NCI-H2196 (cell line): Measurements from ENCODE around the gene STXBP6.

Experiments
- DNase-seq: peaks from one replicate; lab custom pipeline; 2025; ENCODE audit not compliant: unreplicated experiment; lab: John Stamatoyannopoulos, UW

The STXBP6 gene

DNA sequence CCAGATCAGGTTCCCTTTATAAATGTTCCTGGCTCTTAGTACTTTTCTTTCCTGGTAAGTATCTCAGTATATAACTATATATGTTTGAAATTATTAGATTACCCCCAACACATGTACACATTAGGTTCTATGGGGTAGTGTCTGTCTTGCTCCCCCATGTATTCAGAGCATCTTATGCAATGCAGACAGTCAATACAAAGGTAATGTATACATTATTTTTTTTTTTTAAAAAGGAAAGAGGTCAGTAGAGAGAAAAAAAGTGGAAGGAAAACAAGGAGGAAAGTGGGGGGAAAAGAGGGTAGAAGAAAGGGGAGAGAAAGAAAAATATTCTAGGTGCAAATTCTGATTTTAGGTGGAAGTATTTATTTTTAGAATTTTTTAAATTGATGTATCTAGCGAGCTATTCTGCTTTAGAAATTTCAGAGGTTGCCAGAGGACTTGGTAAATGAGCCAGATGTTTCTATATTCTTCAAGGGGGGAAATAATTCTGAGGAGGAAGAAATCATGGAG, 157.9 kb downstream of the STXBP6 start:
- no peak for DNase-seq

DNA sequence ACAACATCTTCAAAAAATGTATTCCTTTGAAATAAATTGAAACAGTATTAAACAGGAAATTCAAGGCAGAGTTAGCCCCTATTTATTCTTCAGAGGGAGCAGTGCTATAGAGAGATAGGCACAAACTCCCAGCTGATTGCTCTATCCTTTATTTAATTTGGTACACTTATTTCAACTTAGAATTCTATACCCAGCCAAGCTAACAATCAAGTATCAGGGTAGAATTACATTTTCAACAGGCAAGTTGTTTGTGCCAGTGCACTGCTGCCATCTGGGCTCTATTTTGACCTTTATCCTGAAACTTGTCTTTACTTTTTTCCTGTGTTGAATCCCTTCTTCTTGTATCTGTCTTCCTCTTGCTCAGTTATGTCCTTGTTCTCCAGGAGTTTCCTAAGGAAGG, 159.2 kb downstream of the STXBP6 start:
- DNase-seq = no peak

DNA sequence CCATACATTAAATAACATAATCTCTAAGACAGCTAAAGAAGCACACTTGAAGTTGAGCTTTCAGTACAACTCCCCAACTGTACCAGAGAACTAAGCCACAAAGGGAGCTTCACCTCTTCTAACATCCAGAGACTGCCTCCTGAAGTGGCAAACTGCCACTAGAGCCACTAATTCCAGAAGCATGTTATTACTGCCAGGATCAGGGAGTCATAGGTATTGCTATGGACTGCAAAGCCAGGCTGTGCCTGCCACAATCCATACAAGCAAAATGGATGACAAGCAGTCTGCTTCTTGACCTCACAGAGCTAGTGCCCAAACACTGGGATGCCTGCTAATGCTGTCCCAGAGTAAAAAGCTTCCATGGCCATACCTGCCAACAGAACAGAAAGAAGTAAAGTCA, 160.1 kb downstream of the STXBP6 start:
- DNase-seq = no peak

- DNase-seq = no peak
These were observed 161.4 kb downstream of the STXBP6 start for GRCh38 chr14:24888532-24888931.

DNA sequence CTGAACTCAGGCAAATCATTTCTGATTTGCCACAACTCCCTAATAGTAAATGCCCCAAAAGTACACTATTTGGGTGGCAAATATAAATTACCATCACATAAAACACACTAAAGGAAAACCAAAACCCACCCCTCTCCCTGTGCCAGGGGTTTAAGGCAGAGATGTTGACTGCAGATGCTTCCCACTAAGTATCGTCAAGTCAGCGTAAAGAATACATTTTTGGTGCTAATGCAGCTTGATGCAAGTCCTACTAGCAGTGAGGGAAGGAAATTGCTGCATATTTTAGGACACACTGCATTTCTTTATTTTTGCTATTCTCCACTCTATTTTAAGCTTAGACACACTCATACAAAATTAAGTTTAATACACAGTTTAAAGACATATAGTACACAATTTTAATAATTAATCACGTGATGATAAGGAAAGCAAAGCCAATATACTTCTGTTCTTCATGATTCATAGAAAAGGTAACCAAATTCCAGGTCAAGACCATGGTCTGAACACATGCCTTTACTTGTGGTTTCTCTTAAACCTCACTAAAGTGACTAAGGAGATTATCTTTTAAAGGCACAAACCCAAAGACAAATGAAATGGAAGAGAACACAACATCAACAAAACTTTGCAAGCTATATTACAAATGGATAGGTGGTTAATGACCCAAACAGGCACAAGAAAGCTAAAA, 162.2 kb downstream of the STXBP6 start:
- no peak for DNase-seq

DNA sequence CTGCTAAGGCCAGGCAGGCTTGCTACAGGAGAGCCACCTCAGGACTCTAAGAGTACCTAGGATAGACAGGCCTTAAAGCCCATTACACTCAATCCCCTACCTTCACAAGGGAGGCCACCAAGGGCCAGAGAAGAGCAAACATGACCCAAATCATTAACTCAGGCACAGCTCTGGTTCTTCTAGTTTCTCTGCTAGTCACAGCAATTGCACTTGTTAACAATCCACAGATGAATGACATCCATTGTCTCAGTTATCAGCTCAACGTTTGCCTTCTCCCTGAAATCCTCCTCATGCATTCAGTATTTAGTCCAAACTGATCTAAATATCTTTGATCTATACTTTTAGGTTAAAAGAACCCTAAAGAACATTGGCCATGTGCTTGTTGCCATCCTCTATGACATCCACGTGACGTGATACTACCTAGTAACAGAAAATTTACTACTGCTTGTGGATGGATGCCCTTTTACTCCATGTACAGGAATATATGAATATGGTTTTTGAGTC, 164.5 kb downstream of the STXBP6 start:
- no peak for DNase-seq

DNA sequence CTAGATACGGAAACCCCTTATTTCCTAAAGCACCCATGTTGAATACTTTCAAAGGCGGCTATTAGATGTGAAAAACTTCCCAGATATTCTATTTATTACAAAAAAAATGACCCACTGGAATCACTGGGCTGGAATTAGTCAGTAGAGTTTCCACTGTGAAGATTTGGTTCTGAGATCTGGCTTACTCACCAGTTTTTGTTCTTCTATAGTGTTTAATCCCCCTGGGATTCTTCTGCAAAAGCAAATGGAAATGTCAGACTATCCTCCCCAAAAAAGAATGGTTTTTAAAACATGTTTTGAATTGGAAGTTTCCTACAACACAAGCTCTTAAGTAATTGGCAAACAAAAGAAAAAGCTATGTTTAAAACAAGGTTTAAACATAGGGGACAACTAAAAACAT, 166.4 kb downstream of the STXBP6 start:
- no peak for DNase-seq

- DNase-seq = no peak
These were observed 168.6 kb downstream of the STXBP6 start for GRCh38 chr14:24881116-24881893.

- DNase-seq = no peak
These were observed 169.3 kb downstream of the STXBP6 start for GRCh38 chr14:24880689-24881088.

- no peak for DNase-seq
These were observed 170.1 kb downstream of the STXBP6 start for GRCh38 chr14:24879661-24880386.

- DNase-seq = no peak
These were observed 173.0 kb downstream of the STXBP6 start for GRCh38 chr14:24876996-24877395.

DNA sequence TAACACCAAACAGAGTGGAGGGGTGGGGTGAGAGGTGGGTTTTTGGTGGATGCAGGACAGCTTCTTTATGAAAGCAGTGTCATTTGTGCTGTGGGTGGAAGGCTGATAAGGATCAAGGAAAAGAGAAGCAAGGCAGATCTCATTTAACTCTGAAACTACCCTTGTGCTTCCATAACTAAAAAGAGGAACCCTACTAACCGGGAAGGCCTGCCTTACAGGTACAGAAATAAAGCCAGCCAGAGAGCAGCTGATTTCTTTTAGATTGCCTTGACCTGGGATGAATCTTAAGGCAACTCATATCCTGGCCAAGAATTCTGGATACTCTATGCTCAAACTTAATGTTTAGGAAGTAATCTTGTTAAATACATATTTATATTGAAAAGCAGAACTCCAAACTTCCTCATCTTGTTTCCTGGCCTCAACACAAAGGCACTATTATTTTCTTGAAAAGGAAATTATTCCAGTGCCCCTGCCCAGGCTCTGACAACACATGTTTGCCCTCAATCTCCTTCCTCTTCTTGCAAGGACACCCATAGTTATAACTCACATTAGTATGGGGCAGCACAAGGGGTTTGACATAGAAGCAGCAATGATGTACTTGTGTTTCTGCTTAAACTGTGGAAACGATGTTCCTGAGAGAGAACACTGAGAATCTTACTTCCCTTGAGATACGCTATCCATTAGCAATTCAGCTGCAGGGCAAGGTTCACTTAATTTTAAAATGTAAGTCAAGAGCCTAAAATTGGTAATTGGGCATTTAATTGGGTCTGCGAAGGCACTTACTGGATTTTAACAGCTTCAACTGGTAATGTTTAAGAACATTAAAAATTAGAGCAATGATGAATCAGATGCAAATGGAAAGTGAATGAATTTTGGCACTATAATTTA, 173.7 kb downstream of the STXBP6 start:
- DNase-seq = no peak

DNA sequence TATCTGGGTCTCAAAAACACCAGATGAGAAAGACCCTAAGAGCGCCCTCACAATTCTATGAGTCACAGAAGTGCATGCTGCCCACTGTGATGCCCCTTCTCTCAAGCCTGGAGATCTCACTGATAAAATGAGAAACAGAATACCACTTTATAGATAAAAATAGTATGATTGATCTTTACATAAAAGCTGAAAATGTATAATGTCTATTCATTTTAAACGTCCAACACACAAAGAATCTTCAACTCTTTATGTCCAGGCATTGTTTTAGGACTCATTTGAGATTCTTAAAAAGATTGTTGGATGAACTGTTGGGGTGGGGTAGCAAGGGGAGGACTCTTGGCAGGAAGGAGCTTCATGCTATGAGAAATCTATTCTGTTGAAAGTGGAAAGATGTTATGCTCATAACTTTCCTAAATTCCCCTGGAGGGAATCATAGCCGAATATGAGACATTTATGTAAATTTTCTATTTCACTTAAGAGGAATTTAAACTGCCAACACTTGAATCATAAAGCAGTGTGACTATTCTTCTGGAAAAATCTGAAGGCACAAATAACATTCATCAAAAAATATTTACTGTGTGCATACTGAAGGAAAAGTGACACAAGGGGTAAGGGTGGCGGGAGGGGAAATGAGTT, 174.6 kb downstream of the STXBP6 start:
- no peak for DNase-seq

GRCh38 chr14:24874514-24875202, 175.3 kb downstream of the STXBP6 start:
- DNase-seq = no peak

GRCh38 chr14:24873551-24873950, 176.4 kb downstream of the STXBP6 start:
- DNase-seq = no peak

GRCh38 chr14:24870949-24871701, 178.8 kb downstream of the STXBP6 start:
- DNase-seq = no peak

DNA sequence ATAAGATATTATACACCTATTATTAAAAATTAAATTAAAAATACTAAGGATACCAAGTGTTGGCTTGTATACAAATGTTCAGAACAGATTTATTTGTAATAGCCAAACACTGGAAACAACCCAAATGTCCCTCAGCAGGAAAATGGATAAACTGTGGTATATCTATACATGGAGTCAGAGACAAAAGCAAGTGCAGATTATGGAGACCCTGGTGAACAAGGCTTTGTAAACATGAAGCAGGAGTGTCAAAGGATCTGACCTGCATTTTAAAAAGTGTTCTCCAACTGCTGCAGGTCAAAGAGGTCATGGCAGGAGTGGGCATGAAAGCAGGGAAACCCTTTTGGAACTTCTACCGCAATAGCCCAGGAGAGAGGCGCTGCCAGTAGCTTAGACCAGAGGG, 181.6 kb downstream of the STXBP6 start:
- DNase-seq = no peak

DNA sequence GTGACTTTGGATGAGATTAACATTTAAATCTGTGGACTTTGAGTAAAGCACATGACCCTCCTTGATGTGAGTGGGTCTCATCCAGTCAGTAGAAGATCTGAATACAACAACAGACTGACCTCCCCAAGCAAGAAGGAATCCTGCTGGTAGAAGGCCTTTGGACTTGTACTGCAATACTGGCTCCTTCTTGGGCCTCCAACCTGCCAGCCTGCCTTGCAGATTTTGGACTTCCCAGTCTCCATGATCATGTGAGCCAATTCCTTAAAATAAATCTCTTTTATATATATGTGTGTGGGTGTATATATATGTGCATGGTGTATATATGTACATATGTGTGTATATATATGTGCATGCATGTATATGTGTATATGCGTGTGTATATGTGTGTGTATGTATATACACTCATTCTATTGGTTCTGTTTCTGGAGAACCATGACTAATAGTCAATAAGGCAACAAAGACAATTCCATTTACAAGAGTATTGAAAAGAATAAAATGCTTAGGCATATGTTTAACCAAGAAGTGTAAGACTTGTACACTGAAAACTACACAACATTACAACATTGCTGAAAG, 183.8 kb downstream of the STXBP6 start:
- no peak for DNase-seq
